Esophagus squamous epithelium (tissue), 5 donors: ENCODE data around the gene PRKD1. TPM values are rescaled to one million over a fixed set of nuclear protein-coding genes. Genes with fewer than 3 reads are reported as not detected.

Experiments used
- DNase-seq: peaks from one replicate; lab custom pipeline; 2025; lab: John Stamatoyannopoulos, UW
- H3K27ac ChIP-seq, 4 donors: fragments of 200-600 bp; sonication (generic); one replicate each; pipeline ENCODE4 v1.5.1; 2016 to 2019; ENCODE audit warnings: mild to moderate bottlenecking in 1 of 4
- H3K27me3 ChIP-seq, 4 donors: fragments of 200-600 bp; sonication (generic); 1 replicate in 3 of 4; 2 replicates in 1 of 4; pipeline versions ENCODE4 v1.5.1 to v1.6.0; 2017 to 2021; ENCODE audit warnings: antibody characterized with exemption in 1 of 4
- H3K36me3 ChIP-seq, 3 donors: fragments of 200-600 bp; sonication (generic); one replicate each; pipeline ENCODE4 v1.5.1; 2016 to 2019
- H3K4me1 ChIP-seq, 3 donors: fragments of 200-600 bp; sonication (generic); one replicate each; pipeline ENCODE4 v1.5.1; 2017 to 2019
- H3K4me3 ChIP-seq, 4 donors: fragments of 200-600 bp; sonication (generic); 1 replicate in 3 of 4; 2 replicates in 1 of 4; pipeline ENCODE4 v1.5.1; 2016 to 2019; ENCODE audit warnings: mild to moderate bottlenecking in 2 of 4, moderate library complexity in 1 of 4
- H3K9me3 ChIP-seq, 3 donors: fragments of 200-600 bp; sonication (generic); one replicate each; pipeline ENCODE4 v1.5.1; 2016 to 2019
- POLR2A ChIP-seq, 4 donors: fragments of 450-650 bp; IDR thresholded peaks; one replicate each; pipeline ENCODE4 v1.6.1; 2017; ENCODE audit warnings: antibody characterized with exemption in 4 of 4, mild to moderate bottlenecking in 4 of 4, moderate library complexity in 3 of 4
- WGBS, 2 donors: methylation state at CpG; one replicate each; pipeline ENCODE4 v1.1.5; 2018; 5-methylcytosine and 5-hydroxymethylcytosine counted together
- intact Hi-C: fragments of 100-400 bp; cut with DNase I; formaldehyde crosslinking; loops from one replicate; pipeline ENCODE4 v1.15.0; 2022
- total RNA-seq, 4 donors: library from RNA; depleted of rRNA; stranded (reverse); fragments of >200 nt; gene quantifications; one replicate each; pipeline ENCODE4 v1.1.0, GENCODE V29; 2016
- TF ChIP-seq, protein P1 (sequence below), 6 experiments: fragments of 450-650 bp in 4 of 6; fragments of 200-600 bp in 2 of 6; sonication (generic) in 2 of 6; IDR thresholded peaks; one replicate each; pipeline ENCODE4 v1.5.1; 2016 to 2019; ENCODE audit warnings: antibody characterized with exemption in 6 of 6, mild to moderate bottlenecking in 4 of 6, moderate library complexity in 4 of 6
- donor health status: DM: yes; HTN: yes; CAD: no.

The PRKD1 gene
- total RNA-seq, 4 donors from 2014 or later, result 0.30 to 10.7 (median 2.2) TPM

DNA sequence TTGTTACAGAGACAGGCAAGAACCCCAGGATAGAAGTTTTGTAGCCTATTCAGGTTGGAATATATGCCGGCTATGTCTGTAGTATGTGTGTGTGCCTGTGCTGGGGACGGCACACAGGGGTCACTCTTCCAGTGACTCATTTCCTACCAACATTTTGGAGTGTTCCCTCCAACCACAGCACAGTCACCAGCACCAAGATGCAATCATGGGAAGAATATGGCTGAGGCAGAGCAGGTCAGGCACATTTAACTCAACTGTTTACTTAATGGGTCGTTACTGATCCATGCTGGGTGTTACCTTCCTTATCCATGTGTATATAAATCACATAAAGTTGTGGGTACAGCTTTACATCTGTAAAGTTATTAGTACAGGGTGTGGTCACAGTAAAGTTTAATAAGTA lies 178.3 kb downstream of the PRKD1 start:
- intact Hi-C loops, result no loop called here
- Histone ChIP-seq H3K9me3 (no peaks in the 10 kb centered on the region), H3K36me3 (no peaks in the 10 kb centered on the region), H3K4me1 (no peaks in the 10 kb centered on the region), H3K27ac (no peak overlapping the region), H3K27me3 (no peaks in the 10 kb centered on the region), H3K4me3 (no peak overlapping the region)
- no peak for DNase-seq
- 42 to 44% methylated on average over 3 of the region's 3 CpGs for whole genome bisulfite sequencing, 2 donors
- TF ChIP-seq, protein P1, sequence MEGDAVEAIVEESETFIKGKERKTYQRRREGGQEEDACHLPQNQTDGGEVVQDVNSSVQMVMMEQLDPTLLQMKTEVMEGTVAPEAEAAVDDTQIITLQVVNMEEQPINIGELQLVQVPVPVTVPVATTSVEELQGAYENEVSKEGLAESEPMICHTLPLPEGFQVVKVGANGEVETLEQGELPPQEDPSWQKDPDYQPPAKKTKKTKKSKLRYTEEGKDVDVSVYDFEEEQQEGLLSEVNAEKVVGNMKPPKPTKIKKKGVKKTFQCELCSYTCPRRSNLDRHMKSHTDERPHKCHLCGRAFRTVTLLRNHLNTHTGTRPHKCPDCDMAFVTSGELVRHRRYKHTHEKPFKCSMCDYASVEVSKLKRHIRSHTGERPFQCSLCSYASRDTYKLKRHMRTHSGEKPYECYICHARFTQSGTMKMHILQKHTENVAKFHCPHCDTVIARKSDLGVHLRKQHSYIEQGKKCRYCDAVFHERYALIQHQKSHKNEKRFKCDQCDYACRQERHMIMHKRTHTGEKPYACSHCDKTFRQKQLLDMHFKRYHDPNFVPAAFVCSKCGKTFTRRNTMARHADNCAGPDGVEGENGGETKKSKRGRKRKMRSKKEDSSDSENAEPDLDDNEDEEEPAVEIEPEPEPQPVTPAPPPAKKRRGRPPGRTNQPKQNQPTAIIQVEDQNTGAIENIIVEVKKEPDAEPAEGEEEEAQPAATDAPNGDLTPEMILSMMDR (IDR thresholded peaks at IDR 0.05), result no peak
- TF ChIP-seq POLR2A (IDR thresholded peaks at IDR 0.05), result no peak

DNA sequence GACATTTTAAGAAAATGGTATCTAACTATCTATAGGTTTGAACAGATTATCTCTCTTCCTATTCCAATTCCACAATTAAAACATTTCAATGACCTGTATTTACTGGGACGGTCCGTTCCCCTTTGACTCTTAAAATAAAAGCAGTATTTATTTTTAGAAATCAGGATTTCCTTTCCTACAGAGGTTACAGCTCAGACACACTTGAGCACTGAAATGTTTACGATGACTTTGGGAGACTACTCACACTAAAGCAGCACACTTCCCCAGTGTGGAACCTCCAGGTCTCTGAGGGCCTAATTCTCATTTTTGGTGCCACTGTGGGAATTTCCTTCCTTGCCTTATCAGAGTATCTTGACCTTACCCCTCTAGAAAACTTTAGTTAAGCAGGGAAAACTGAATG lies 181.8 kb downstream of the PRKD1 start:
- TF ChIP-seq POLR2A (IDR thresholded peaks at IDR 0.05), result no peak
- TF ChIP-seq, protein P1 (IDR thresholded peaks at IDR 0.05), result no peak
- Histone ChIP-seq H3K4me1 (peaks cover 0 to 26% (median 0%) of the 10 kb centered on the region in 3 donors), H3K4me3 (no peak overlapping the region), H3K27me3 (no peaks in the 10 kb centered on the region), H3K9me3 (no peaks in the 10 kb centered on the region), H3K36me3 (no peaks in the 10 kb centered on the region), H3K27ac (no peak overlapping the region)
- WGBS, 2 donors, result 41 to 62% methylated on average over 3 of the region's 3 CpGs
- DNase-seq, result no peak
- intact Hi-C loops, result no loop called here

DNA sequence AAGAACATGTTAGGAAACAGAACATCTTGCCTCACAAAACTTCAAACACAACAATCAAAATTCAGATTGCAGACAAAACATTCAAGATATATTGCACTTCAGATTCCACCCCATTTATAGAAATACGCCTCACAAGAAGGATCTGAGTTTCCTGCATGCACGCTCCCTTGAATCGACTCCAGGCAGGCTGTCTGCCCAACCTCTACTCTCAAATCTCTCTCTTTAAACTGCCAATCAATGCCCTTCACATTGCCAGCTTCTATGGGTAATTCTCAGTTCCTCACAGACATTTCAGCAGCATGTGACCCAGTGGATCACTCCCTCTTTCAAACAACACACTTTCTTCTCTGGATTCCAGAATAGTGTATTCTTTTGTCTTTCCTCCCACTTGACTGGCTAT lies 184.1 kb downstream of the PRKD1 start:
- intact Hi-C loops, result no loop called here
- Histone ChIP-seq H3K27ac (peak overlapping the region in 1 of 4 donors; percentile 39), H3K36me3 (no peaks in the 10 kb centered on the region), H3K4me1 (peaks cover 0 to 26% (median 0%) of the 10 kb centered on the region in 3 donors), H3K27me3 (no peaks in the 10 kb centered on the region), H3K4me3 (no peak overlapping the region), H3K9me3 (no peaks in the 10 kb centered on the region)
- DNase-seq, result no peak
- WGBS, 2 donors, result 65 to 69% methylated on average over 3 of the region's 3 CpGs
- TF ChIP-seq, protein P1 (IDR thresholded peaks at IDR 0.05), result no peak
- TF ChIP-seq POLR2A (IDR thresholded peaks at IDR 0.05), result no peak

DNA sequence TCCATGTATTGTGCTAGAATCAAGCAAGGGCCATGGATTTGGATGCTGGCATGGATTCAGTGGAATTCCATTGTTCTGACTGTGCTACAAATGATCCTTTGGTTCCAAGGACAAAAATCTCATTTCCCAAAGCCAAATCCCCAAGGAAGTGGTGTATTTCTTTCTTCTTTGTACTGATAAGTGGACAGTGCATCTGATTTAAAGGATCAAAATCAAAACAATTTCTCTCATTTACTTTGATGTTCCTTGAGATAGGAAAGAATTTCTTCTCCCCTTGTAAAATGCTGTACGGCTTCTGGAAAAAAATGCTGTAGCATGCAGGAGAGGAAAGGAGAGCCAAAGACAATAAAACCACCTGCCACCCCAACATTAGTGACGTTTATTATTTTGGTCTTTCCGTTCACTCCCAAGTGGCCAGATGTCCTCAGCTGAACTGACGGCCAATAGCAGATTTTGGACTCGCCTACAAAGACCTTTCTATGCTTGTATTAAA lies 185.7 kb downstream of the PRKD1 start:
- peak overlapping the region in 2 of 4 donors; percentile 21 to 53 for H3K27ac ChIP-seq
- intact Hi-C loops, result no loop called here
- no peak for DNase-seq
- H3K4me1 ChIP-seq, result peaks cover 0 to 26% (median 0%) of the 10 kb centered on the region in 3 donors
- WGBS, 2 donors, result 59 to 67% methylated on average over 4 to 5 of the region's 5 CpGs
- no peaks in the 10 kb centered on the region for H3K27me3 ChIP-seq
- H3K4me3 ChIP-seq, result no peak overlapping the region
- H3K36me3 ChIP-seq, result no peaks in the 10 kb centered on the region
- no peak for TF ChIP-seq POLR2A (IDR thresholded peaks at IDR 0.05)
- TF ChIP-seq, protein P1 (IDR thresholded peaks at IDR 0.05), result no peak
- no peaks in the 10 kb centered on the region for H3K9me3 ChIP-seq

DNA sequence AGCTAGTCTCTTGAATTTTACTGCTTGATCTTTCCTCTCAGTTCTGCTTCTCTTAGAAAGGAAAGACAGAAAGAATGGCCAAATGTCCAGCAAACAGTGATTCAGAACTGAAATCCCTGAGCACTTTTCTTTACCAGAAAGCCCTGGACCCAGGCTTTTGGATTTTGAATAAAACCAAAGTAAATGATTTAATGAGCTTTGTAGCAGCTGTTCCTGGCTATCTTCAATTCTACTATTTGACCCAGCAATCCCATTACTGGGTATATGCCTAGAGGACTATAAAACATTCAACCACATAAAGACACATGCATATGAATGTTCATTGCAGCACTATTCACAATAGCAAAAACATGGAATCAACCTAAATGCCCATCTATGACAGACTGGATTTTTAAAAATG lies 187.2 kb downstream of the PRKD1 start:
- intact Hi-C loops, result no loop called here
- Histone ChIP-seq H3K4me3 (no peak overlapping the region), H3K27ac (peak overlapping the region in 1 of 4 donors; percentile 4), H3K9me3 (no peaks in the 10 kb centered on the region), H3K4me1 (peaks cover 0 to 26% (median 0%) of the 10 kb centered on the region in 3 donors), H3K36me3 (no peaks in the 10 kb centered on the region), H3K27me3 (no peaks in the 10 kb centered on the region)
- no peak for DNase-seq
- TF ChIP-seq, protein P1 (IDR thresholded peaks at IDR 0.05), result no peak
